ENCODE results near the gene KCNQ1OT1.

Gene KCNQ1OT1

DNA sequence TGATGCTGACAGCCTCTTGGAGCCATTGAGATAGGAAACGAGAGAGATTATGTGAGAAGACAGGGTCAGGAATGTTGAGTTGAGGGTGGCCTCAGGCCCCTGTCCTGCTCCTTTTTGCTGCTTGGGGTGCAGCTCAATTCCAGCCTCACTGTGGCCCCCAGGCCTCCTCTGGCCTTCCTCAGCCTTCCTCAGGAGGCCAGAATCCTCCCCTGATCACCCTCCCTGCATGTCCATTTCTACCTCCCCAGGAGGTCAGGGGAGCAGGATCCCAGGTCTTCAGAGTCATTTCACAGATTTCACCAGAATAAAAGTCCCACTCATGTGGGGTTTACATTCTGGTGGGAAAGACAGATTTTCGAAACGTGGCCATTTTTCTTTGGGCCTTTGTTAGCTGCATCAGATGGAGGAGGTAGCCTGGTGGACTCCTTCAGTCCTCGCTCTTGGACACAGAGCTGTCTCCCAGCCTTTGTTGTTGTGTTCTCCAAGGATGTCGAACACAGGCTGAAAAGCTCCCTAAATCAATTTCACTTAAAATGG is 2.2 kb upstream of the KCNQ1OT1 start:
- no peak for DNase-seq (ENCODE audit: low spot score)

DNA sequence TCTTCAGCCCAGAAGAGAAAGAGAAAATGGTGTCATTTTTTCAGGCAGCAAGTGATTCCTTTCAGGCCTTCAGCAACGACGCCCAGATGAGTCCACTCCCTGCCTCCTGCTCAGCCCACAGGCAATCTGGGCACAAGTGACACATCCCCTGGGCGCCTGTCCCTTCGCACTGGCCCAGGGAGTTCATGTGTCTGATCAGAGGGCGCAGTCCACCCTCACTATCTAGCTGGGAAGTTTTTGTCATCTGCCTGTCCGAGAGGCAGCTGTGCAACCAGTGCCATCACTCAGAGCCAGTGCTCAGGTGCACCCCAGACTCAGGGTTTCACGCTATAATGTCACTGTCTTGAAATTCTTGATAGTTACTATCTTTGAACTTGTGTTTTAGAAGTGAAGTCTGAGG is 1.4 kb upstream of the KCNQ1OT1 start:
- no peak for DNase-seq (ENCODE audit: low spot score)

DNA sequence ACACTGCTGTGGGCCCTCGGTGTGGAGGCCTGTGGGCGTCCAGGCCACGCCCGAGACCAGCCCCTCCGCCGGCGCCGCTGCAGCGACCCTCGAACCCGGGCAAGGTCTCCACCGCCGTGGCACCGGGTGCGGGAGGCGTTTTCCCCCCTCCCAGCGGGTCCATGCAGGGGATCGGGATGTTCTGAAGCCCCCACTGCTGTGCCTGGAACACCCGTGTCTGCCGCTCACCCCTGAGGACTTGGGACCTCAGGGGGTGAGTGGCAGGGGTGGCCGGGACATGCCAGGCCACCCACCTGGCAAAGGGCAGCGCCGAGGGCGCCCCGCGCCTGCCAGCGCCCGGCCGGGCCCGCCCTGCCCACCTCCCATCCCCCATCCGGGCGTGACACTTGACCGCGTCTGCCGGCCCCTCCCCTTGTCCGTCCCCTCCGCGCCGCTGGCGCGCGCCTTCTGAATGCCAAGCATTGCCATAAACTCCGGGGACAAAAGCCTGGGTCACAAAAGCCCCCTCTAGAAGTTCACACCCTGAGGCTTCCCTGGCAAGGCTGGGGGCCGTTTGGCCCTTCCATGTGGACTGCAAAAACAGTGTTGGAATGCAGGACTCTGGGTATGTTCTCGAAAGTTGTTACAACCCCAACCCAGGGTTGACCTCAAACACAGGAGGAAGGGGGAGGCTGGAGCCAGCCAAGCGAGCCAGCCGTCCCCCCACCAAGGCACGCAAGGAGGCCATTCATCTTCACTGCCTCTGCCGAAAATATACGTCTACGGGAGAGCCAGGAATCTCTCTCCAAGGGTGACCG is 819 bp upstream of the KCNQ1OT1 start:
- DNase-seq (ENCODE audit: low spot score): no peak

DNA sequence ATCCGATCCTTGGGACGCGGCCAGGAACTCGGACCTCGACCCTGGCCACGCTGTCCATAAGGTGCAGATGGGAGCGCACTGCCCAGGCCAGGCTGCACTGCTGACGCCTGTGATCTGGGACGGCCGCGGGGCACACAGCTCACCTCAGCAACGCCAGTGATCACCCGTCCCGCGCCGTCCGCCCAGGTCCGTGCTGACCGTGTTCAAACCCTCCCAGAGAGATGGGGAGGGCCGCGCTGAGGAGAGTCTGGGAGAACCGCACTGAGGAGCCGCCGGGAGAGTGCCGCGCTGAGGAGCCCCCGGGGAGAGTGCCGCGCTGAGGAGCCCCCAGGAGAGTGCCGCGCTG is 636 bp downstream of the KCNQ1OT1 start:
- no peak for DNase-seq (ENCODE audit: low spot score)

DNA sequence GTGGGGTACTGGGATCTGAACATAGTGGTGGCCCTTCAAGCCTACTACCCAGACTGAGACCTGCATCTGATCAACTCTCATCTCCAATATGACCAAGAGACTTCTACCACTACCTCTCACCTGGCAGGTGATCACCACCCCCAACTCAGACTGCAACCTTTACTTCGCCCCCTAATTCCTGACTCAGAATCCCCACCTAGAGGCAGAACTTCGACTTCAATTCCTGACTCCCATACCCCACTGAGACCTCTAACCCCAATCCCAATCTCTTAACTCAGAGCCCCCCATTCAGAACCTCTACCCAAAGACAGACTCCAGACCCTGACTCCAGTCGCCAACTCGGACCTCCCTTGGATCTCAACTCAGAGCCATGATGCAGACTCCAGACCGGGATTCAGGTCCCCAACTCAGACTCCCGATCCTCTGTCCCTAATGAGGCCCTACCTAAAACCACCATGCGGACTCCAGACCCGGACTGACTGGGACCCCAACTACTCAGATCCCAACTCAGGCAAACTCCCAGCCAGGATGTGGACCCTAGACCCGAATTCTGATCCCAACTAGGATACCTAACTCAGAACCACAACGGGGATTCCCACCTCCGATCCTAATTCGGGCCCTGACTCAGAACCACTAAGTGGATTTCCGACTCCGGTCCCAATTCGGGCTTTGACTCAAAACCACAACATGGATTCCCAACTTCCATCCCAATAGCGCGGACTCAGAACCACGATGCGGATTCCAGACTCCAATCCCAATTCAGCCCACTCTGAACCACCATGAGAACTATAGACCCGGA is 1.2 kb downstream of the KCNQ1OT1 start:
- DNase-seq (ENCODE audit: low spot score): no peak

DNA sequence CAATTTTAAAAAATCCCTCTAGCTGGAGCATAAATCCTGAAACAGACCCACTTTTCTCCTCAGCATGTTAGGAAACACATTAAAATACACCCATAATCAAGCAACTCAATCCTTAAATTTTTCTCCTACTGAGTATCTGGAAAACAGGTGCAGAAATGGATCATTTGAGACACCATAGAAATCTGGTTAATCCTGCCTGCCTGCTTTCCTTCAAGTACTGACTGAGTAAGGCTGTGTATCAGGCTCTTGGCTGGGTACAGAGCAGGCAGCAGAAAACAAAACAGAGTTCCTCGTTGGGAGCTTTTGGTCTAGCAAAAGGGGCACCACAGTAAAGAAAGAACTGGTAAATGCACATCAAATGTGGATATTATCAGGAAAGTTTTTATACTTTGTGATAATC is 1.9 kb downstream of the KCNQ1OT1 start:
- DNase-seq (ENCODE audit: low spot score): no peak

DNA sequence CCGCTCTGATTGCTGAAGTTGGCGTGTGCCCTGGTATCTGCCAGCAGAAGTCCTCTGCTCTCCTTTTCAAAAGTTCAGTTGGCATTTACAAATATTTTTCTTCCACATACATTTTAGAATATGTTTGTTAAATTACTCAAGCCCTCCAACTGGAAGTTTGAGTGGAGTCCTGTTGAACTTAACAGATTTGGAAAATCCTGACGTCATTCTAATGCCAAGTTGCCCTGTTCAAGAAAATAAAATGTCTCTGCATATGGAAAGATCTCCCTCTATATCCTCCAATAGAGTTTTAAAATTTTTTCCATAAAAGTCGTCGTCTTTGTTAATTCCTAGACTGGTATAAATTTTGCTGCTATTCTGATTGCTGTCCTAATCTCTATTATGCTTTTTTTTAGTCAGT is 3.3 kb downstream of the KCNQ1OT1 start:
- DNase-seq (ENCODE audit: low spot score): no peak

DNA sequence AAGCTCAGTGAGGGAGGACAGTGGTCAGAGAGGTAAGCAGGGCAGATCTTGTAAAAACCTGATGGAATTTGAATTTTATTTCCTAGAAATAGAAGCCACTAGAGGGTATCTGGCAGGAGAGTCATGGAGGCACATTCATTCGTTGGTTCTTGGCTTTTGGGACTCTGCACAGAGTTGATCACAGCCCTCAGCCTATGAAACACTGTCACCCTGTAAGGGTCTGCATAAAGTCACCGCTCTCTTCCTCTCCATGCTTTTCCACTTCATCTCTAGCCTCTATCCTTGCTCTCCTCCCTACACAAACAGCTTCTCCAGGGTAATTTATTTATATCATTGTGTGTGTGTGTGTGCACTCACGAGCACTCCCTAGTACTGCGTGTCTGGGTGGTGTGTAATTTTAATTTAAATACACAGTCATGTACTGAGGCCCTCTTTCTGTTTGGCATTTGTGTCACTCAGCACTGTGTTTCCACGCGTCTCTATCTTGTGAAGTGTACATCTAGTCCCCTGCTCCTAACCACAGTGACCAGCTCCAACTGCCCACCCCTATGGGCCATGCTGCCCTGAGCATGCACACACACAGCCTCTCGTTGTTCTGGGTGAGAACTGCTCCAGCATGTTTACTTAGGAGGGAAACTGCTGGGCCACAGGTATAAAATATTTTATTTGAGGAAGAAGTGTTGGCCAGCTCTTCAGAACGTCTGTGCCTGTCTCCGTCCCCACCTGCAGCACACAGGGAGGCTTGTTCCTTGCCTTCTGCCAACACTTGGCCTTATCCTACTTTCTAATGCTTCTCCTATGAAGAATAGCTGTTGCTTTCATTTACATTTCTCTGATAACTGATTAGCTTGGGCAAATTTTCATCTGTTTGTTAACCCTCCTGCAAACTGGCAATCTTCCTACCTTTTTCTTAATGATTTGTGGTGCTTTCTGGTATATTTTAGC is 4.5 kb downstream of the KCNQ1OT1 start:
- DNase-seq (ENCODE audit: low spot score): no peak

DNA sequence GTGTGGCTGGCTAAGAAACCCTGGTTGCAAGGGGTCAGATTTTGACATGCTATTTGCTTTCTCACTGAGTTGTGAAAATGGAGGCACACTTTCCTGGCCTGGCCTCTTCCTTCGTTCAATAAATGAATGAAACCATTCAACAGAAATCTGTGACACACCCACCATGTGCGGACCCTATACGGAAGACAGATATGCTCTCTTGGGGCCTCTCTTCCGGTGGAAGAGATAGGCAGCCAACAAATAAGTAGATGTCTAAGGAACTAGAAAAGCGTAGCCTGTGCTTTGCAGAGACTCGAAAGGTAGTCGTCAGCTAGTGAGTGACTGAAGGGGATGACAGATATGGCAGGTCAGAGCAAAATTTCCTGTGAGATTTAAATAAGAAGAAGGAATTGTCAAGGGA is 5.3 kb downstream of the KCNQ1OT1 start:
- DNase-seq (ENCODE audit: low spot score): no peak

DNA sequence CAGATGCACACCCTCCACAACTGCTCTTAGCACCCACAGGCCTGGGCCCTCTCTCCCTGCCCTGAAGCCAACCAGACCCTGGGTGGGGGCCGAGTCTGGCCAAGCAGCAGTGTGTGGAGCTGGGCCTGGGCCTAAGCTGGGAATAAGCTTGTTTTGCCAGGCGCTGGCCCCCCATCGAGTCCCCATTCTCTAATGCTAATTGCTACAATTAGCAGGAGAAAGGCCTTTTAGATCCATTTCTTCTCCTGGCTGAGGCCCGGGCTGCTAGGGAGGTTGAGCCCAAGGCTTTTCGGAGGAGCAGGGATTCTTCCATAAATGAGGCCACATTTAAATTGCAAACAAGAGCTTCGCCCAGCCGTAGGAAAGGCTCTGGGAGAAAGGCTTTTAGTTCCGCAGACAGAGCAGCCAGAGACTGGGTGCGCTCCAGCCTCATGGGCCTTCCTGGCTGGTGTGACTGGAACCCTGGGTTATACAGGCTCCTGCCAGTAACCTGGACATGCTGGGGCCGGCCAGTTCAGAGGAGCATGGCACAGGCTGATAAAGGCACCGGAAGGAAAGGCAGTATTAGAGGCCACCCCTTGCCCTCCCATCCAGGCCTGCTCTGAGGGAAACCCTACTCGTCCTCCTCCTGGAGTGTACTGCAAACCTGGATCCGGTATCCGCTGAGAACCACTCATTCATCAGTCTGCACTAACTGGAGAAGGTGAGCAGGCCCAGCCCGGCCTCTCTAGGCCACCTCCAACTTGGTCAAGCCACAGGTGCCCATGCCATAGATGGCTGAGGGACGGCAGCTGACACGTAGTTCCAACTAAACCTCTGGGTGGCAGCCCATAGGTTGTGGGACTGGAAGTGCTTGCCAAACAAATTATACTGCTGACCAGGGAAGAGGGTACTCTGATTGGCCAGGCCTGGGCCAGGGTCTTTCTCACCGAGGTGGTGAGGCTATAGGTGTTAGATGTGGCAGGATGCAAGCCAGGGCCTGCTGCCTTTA is 6.2 kb downstream of the KCNQ1OT1 start:
- DNase-seq (ENCODE audit: low spot score): no peak

DNA sequence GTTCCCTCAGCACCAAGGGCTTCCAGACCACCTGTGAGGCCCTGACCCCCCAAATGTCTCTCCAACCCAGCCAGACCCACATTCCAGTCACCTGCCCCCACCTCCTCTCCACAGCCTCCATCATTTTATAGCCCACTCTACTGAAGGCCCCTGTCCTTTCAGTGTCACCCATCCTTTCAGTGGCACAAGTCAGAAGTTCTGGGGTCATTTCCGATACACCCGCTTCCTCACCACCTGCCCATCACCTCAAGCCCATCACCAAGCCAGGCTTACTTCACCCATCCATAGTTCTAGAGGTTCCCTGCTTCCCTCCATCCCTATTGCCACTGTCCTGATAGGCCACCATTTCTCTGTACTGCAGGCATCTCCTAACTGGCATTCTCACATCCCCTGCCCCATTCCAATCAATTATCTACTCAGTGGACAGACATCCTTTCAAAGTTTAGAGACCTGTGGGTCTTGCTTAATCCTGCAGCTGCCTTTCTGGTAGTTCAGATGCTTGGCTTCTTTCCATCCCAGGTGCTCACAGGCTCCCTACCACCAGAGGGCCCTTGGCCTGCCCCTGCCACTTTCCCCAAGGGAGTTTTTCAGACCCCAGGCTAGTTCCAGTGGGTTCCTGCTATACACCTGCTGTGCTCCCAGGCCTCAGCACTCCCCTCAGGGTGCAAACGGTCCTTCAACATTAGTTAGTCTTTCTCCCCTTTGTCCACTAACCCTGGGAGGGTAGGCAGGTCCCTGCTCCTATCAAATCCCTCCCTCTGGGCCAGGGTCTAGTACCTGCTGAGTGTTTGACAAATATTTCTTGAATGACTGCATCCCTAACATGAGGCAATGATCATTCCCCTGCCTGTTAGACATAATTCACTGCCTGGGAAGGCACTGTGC is 7.6 kb downstream of the KCNQ1OT1 start:
- no peak for DNase-seq (ENCODE audit: low spot score)

DNA sequence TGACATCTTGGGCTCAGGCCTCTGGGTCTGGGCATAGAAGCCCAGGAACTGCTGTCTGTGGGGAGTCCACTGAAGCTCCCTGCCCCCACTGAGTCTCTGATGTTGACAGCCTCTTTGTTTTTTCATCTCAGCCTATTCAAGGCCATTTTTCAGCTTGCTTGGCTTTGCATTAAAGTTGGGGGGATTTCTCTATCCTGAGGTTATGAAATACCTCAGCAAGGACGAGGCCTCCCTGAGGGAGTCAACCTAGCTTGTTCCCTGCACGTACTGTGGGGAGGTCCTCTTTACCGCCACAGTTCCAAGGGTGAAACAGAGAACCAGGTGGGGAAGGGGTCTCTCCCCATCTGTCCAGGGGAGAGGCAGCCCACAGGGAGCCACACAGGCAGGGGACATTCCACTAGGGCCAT is 8.4 kb downstream of the KCNQ1OT1 start:
- DNase-seq (ENCODE audit: low spot score): no peak

DNA sequence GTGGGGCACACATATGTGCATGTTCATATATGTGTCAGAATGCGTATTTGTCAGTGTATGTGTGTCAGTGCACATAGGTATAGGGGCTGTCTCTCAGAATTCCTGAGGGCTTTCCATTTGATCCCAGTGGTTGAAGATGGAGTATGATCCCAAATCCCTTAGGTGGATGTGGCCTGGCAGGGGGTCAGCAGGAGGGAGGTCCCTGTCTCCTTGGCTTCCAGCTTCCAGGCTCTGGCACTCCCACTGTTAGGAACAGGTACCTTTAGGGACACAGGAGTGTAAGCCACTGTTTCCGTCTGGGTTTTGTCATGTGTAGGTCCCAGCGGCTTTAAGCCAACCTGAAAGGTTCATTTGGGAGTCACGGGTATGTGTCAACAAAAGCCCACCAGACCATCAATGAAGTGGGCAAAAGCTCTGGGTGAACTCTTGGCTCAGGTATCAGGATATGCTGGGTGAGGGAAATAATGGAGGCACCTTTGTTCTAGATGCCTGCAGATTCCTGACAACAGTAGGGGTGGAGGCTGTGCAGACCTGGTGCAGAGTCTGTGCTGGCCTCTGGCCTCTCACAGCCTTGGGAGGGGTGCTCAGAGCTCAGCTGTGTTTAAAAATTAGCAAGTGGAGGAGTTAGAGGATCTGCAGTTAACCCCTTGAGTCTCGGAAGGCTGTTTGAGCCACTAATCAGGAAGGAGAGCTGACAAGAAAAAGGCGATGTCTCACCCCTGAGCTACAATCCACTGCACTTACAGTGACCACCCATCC is 9.0 kb downstream of the KCNQ1OT1 start:
- DNase-seq (ENCODE audit: low spot score): no peak

DNA sequence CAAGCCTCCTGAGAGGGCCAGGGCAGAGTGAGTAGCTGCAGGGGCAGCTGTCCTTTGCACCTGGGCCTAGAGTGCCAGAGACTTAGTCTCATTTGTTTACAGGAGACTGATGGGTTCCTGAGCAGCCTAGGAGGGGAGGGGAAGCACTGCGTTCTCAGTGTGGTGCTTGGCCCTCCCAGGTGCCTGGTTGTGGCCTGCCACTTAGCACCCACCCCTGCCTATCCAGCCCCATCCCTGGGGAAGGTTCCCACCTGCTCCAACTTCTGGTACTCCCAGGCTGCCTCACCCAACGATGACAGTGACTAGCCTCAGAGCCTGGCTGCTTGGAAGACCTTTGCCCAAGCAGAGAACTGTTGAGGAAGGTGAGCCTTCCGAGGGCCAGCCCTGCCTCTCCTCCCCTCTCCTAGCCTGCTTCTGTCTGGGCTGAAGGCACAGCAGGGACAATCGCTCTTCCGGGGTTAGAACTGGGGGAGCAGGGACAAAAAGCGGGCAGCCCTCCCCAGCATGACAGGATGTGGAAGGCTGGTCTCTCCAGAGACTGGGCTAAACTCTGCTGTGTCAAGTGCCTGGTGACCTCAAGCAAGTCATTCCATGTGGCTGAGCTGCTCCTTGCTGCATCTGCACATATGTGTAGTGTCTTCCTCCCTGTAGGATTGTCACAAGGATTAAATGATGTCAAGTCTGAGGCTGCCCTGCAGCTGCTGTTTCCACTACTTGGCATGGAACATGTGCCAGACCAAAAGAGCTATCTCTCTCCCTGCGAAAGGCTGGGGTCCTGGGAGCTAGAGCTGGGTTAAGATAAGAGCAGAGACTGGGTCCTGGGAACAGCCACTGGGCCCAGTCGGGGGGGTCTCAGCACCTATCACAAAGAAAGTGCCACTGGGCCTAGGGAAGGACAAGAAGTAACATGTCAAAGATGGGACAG is 9.9 kb downstream of the KCNQ1OT1 start:
- DNase-seq (ENCODE audit: low spot score): no peak

DNA sequence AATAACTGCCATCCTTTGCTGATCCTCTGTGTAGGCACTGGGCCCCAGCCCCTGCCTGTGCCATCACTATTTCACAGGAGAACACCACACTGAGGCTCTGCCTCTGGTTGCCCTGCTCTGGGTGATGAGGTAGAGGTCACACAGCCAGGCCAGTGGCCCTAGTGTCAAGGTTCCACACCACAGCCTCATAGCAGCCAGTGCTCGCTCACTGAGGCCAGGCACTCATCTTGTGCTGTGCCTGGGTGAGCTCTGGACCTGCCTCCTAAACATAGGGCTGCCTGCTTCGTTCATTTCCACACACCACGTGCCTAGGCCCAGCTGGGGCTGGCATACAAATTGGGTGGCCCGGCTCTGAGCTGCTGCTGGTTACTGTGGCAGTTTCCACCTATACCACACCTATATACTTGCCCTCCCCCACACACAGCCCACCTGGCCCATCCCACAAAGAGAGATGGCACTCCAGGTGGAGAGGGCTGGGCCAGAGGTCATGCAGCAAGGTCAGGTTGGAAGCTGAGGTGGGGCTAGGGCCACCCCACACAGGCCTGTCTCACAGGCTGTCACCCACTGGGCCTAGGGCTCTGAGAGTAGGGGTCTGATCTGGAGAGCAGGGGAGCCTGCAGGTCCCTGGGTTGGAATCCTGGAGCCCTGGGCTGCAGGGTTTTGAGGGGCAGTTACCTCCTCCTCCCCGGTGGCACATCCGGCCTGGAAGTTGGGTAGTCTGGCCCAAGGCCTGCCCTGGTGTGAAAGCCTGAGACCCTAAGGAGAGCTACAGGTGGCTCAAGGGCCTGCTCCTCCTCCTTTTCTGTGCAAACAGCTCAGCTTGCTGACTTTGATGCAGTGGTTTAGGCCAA is 11.2 kb downstream of the KCNQ1OT1 start:
- no peak for DNase-seq (ENCODE audit: low spot score)

DNA sequence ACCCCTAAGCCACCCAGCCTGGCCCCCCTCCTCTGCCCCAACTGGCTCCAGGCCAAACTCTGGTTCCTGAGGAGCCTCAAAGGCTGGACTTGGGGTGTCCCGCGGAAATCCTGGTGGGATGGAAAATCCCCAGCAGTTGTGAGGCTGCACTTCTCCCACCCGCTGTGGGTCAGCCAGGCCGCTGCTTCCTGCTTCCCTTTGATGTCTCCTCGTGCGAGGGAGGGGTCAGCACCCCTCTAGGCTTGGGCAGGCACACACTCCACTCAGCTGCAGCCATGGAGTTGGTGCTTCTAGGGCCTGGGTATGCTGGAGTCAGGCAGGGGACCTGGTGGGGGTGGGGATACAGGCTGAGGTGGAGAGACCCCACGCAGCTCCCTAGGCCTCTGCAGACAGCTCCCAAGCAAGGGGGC is 12.0 kb downstream of the KCNQ1OT1 start:
- DNase-seq (ENCODE audit: low spot score): no peak

DNA sequence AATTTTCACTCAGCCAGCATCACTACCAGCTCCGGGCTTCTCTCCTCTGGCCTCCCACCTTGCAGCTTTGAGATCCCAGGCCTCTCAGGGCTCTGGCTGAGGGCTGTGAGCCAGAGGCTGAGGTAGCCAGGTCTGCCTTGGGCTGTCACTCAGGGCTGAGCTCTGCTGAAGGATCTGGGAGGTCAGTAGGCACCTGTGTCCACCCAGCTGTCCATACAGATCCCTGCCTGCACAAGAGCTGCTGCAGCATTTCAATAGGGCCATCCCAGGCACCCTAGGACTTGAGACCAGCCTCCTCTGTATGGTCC is 12.6 kb downstream of the KCNQ1OT1 start:
- no peak for DNase-seq (ENCODE audit: low spot score)
